ENCODE data around the gene ATXN3. TPM values are rescaled to one million over a fixed set of nuclear protein-coding genes. Genes with fewer than 3 reads are reported as not detected.

ATXN3 gene
- total RNA-seq, 1 experiment from 2014 or later: 24.9 TPM

DNA sequence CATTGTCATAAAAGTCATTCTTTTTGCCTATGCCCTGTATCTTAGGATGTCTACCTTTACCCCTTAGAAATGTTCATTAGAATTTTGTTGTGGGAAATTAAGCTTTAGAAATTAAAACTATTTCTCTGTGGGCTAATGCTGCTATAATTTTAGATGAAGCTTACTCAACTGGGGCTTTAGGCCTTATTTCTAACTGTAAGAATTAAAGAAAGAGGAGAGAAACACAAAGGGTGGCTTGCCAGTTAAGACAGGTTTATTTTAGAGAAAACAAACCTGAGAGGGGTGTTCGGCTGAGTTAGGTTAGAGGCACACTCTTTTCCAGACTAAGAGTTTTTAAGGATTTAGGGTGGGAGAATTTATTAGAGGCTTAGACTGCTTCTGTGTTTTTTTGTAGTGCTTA, 72.9 kb downstream of the ATXN3 start:
- H3K27me3 Mint-ChIP-seq (ENCODE audit: insufficient read depth, unreplicated experiment): no peaks in the 10 kb centered on the region
- no TSS peak for BruUV-seq (replicated peaks)
- POLR2A ChIA-PET: interaction anchor here (1.0 to 1.7 kb wide), 2 partner anchors 21 to 73 kb away, joined by 3 to 6 read pairs; partner anchors contain the start of gene ATXN3
- DNase-seq (ENCODE audit: unreplicated experiment): no peak
- H3K4me1 Mint-ChIP-seq (ENCODE audit: insufficient read depth, unreplicated experiment): peaks cover 16% of the 10 kb centered on the region
- TF ChIP-seq, protein P1, sequence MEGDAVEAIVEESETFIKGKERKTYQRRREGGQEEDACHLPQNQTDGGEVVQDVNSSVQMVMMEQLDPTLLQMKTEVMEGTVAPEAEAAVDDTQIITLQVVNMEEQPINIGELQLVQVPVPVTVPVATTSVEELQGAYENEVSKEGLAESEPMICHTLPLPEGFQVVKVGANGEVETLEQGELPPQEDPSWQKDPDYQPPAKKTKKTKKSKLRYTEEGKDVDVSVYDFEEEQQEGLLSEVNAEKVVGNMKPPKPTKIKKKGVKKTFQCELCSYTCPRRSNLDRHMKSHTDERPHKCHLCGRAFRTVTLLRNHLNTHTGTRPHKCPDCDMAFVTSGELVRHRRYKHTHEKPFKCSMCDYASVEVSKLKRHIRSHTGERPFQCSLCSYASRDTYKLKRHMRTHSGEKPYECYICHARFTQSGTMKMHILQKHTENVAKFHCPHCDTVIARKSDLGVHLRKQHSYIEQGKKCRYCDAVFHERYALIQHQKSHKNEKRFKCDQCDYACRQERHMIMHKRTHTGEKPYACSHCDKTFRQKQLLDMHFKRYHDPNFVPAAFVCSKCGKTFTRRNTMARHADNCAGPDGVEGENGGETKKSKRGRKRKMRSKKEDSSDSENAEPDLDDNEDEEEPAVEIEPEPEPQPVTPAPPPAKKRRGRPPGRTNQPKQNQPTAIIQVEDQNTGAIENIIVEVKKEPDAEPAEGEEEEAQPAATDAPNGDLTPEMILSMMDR (IDR thresholded peaks at IDR 0.05; ENCODE audit: unreplicated experiment): no peak
- CTCF ChIA-PET: no interaction called here
- H3K27ac Mint-ChIP-seq (ENCODE audit: low read depth, unreplicated experiment): no peak overlapping the region
- peaks cover 58% of the 10 kb centered on the region for H3K36me3 Mint-ChIP-seq (ENCODE audit: insufficient read depth, unreplicated experiment)
- intact Hi-C loops (cut with micrococcal nuclease): no loop called here
- H3K4me3 Mint-ChIP-seq (ENCODE audit: unreplicated experiment): no peak overlapping the region
- H3K9me3 Mint-ChIP-seq (ENCODE audit: unreplicated experiment): no peaks in the 10 kb centered on the region

DNA sequence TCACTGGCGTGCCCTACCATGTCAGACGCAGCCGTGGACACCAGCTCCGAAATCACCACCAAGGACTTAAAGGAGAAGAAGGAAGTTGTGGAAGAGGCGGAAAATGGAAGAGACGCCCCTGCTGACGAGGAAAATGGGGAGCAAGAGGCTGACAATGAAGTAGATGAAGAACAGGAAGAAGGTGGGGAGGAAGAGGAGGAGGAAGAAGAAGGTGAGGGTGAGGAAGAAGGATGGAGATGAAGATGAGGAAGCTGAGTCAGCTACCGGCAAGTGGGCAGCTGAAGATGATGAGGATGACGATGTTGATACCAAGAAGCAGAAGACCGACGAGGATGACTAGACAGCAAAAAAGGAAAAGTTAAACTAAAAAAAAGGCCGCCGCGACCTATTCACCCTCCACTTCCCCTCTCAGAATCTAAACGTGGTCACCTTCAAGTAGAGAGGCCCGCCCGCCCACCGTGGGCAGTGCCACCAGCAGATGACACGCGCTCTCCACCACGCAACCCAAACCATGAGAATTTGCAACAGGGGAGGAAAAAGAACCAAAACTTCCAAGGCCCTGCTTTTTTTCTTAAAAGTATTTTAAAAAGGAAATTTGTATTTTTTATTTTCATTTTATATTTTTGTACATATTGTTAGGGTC, 79.7 kb downstream of the ATXN3 start:
- no peak overlapping the region for H3K4me3 Mint-ChIP-seq (ENCODE audit: unreplicated experiment)
- H3K4me1 Mint-ChIP-seq (ENCODE audit: insufficient read depth, unreplicated experiment): peaks cover 6% of the 10 kb centered on the region
- H3K27ac Mint-ChIP-seq (ENCODE audit: low read depth, unreplicated experiment): peak overlapping the region; percentile 13
- no peaks in the 10 kb centered on the region for H3K9me3 Mint-ChIP-seq (ENCODE audit: unreplicated experiment)
- ChIA-PET POLR2A (no interaction called here), CTCF (interaction anchor here (1.2 kb wide), 1 partner anchor 9 kb away, joined by 3 read pairs; no protein-coding TSS in a partner anchor)
- DNase-seq (ENCODE audit: unreplicated experiment): no peak
- BruUV-seq (replicated peaks): no TSS peak
- peaks cover 79% of the 10 kb centered on the region for H3K36me3 Mint-ChIP-seq (ENCODE audit: insufficient read depth, unreplicated experiment)
- intact Hi-C loops (cut with micrococcal nuclease): no loop called here
- H3K27me3 Mint-ChIP-seq (ENCODE audit: insufficient read depth, unreplicated experiment): no peaks in the 10 kb centered on the region
- TF ChIP-seq, protein P1 (IDR thresholded peaks at IDR 0.05; ENCODE audit: unreplicated experiment): no peak

DNA sequence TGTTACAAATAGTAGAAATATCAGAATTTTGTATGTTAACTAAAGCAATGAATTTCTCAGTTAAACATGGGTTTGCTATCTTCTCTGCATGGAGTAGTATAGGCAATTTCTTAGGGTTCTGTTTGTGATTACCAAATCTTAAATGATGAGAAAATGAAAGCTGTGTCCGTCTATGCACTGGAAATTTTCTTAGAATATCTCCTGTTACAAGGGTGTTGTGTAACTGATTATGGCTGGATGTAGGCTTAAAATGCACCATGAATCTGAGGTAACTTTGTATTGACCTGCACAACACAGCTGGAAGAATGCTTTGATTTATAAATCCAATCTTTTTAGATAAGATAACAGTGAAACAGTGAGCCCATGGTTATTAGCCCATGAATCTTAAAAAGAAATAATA, 84.3 kb downstream of the ATXN3 start:
- POLR2A ChIA-PET: interaction anchor here (0.9 kb wide), 1 partner anchor 16 kb away, joined by 3 read pairs; no protein-coding TSS in a partner anchor
- Mint-ChIP-seq H3K4me1 (ENCODE audit: insufficient read depth, unreplicated experiment) (peaks cover 6% of the 10 kb centered on the region), H3K4me3 (ENCODE audit: unreplicated experiment) (no peak overlapping the region), H3K9me3 (ENCODE audit: unreplicated experiment) (no peaks in the 10 kb centered on the region), H3K27ac (ENCODE audit: low read depth, unreplicated experiment) (no peak overlapping the region), H3K36me3 (ENCODE audit: insufficient read depth, unreplicated experiment) (peaks cover 77% of the 10 kb centered on the region), H3K27me3 (ENCODE audit: insufficient read depth, unreplicated experiment) (no peaks in the 10 kb centered on the region)
- TF ChIP-seq, protein P1 (IDR thresholded peaks at IDR 0.05; ENCODE audit: unreplicated experiment): no peak
- CTCF ChIA-PET: no interaction called here
- BruUV-seq (replicated peaks): no TSS peak
- DNase-seq (ENCODE audit: unreplicated experiment): no peak
- intact Hi-C loops (cut with micrococcal nuclease): no loop called here

DNA sequence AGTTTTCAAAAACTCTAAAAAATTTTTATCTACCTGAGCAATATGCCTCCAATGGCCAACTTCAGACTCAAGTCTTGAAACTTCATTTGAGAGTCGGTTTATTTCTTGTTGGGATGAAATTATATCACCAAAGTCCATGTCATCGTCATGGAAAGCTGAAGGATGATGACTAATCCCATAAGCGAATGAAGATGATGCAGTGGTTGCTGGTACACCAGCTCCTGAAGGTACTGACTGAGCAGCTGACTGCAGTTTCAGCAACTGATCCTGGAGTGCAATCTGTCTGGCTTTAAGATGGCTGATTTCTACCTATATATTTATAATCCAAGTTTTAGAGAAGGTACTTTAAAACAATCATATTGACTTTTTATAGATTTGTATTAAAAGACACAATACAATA, 84.9 kb downstream of the ATXN3 start:
- peaks cover 77% of the 10 kb centered on the region for H3K36me3 Mint-ChIP-seq (ENCODE audit: insufficient read depth, unreplicated experiment)
- TF ChIP-seq, protein P1 (IDR thresholded peaks at IDR 0.05; ENCODE audit: unreplicated experiment): no peak
- H3K27me3 Mint-ChIP-seq (ENCODE audit: insufficient read depth, unreplicated experiment): no peaks in the 10 kb centered on the region
- intact Hi-C loops (cut with micrococcal nuclease): no loop called here
- POLR2A ChIA-PET: interaction anchor here (0.9 kb wide), 1 partner anchor 16 kb away, joined by 3 read pairs; no protein-coding TSS in a partner anchor
- H3K4me3 Mint-ChIP-seq (ENCODE audit: unreplicated experiment): no peak overlapping the region
- no peaks in the 10 kb centered on the region for H3K9me3 Mint-ChIP-seq (ENCODE audit: unreplicated experiment)
- CTCF ChIA-PET: no interaction called here
- no TSS peak for BruUV-seq (replicated peaks)
- DNase-seq (ENCODE audit: unreplicated experiment): no peak
- peaks cover 3% of the 10 kb centered on the region for H3K4me1 Mint-ChIP-seq (ENCODE audit: insufficient read depth, unreplicated experiment)
- H3K27ac Mint-ChIP-seq (ENCODE audit: low read depth, unreplicated experiment): no peak overlapping the region

Data from MCF 10A (cell line).